ENCODE measurements around the gene KHDC4. TPM values are rescaled to one million over a fixed set of nuclear protein-coding genes. Genes with fewer than 3 reads are reported as not detected.

Gene KHDC4
- total RNA-seq, 2 experiments from 2014 or later = 56.6 to 60.8 TPM

DNA sequence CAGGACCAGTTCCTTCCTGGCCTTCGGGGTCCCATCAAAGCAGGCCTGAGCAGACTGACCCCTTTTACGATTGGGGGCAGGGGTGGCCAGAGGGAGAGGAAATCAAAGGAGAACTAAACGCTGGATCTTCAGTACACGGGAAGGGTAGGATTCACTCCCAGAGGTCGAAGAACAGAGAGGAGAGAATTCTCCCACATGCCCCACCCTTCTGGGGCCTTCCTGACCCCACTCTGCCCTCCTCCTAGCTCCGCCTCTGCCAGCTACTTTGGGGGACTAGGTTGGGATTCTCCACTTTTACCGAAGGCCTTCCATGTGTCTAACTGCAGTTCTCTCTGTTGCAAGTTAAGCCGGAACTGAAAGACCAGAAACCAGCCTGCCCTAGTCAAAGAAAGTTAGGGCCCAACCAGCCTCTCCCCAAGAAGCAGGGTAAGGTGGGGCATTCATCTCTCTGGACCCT is 44.8 kb upstream of the KHDC4 start:
- Mint-ChIP-seq H3K4me3 (peak overlapping the region; percentile 97), H3K27ac (peak overlapping the region; percentile 86), H3K36me3 (ENCODE audit: low read depth) (peaks cover 44% of the 10 kb centered on the region), H3K4me1 (ENCODE audit: low read depth) (peaks cover 75% of the 10 kb centered on the region), H3K27me3 (no peaks in the 10 kb centered on the region), H3K9me3 (no peaks in the 10 kb centered on the region)
- Histone ChIP-seq H3K4me3 (ENCODE audit: low read length) (peak overlapping the region; percentile 93), H3K27me3 (ENCODE audit: control insufficient read depth in 1 of 2, insufficient read depth in 2 of 2, low read length in 2 of 2) (no peaks in the 10 kb centered on the region), H3K36me3 (ENCODE audit: insufficient read depth, low read length) (peaks cover under 1% of the 10 kb centered on the region), H3K9me3 (ENCODE audit: control insufficient read depth in 1 of 2, insufficient read depth in 1 of 2, low read length in 2 of 2) (no peaks in the 10 kb centered on the region), H3K27ac (ENCODE audit: low read depth in 1 of 2, low read length in 2 of 2) (peak overlapping the region; percentile 66 to 89), H3K4me1 (ENCODE audit: insufficient read depth, low read length) (peaks cover 78% of the 10 kb centered on the region)
- TF ChIP-seq, protein P1, sequence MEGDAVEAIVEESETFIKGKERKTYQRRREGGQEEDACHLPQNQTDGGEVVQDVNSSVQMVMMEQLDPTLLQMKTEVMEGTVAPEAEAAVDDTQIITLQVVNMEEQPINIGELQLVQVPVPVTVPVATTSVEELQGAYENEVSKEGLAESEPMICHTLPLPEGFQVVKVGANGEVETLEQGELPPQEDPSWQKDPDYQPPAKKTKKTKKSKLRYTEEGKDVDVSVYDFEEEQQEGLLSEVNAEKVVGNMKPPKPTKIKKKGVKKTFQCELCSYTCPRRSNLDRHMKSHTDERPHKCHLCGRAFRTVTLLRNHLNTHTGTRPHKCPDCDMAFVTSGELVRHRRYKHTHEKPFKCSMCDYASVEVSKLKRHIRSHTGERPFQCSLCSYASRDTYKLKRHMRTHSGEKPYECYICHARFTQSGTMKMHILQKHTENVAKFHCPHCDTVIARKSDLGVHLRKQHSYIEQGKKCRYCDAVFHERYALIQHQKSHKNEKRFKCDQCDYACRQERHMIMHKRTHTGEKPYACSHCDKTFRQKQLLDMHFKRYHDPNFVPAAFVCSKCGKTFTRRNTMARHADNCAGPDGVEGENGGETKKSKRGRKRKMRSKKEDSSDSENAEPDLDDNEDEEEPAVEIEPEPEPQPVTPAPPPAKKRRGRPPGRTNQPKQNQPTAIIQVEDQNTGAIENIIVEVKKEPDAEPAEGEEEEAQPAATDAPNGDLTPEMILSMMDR (IDR thresholded peaks at IDR 0.05) = peak; percentile 5
- intact Hi-C loops (cut with DNase I, micrococcal nuclease) = loop anchor here (1.0 to 5.0 kb wide), 2 partner anchors 10 to 122 kb away; partner anchors contain the start of genes GON4L (in 1 of the 2) and SYT11 (in 1 of the 2)
- DNase-seq (peak in 2 of 14 experiments; percentile 23 to 44), ATAC-seq (ENCODE audit: poor library complexity) (no peak)
- ChIA-PET POLR2A (interaction anchor here (0.6 to 10.1 kb wide), 11 partner anchors 11 to 1033 kb away, joined by 3 to 96 read pairs (median 11); partner anchors contain the start of genes KHDC4, PMF1, PRCC and RXFP4), CTCF (interaction anchor here (0.8 to 2.0 kb wide), 11 partner anchors 8 to 118 kb away, joined by 3 to 10 read pairs (median 3); partner anchors contain the start of gene KHDC4)

DNA sequence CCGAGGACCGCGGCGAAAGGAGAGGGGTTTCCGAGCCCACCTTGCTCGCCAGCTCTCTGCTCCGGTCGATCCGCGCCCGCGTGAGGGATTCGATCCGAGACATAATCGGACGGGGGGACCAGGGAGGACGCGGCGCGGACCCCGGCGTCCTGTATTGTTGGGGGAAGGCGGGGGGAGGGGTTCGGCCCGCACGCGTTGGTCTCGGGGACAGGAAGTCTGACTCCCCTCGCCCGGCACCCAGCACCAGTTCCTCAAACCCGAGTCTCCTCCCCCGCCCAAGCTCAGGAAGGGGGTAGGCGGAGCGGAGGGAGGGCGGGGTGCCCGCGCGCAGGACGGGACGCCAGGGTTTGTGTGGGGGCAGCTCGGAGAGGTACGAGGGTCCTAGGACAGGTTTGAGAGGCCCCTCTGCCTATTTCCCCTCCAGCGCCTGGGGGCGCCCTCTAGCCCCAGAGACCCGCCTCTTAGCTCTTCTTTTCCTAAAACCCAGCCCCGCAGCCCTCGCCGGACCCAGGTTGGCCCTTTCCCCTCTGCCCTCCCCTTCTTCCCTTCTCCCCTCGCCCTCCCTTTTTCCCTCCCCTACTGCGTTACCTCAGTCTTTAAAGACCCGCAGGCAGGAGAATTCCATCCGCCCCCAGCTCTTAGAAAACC is 44.2 kb upstream of the KHDC4 start, which contains the start of gene ARHGEF2:
ARHGEF2 (minus strand) TSS at position 223 of the 648 bp plus-strand sequence; CDS start at position 103, 120 bp downstream.
- Mint-ChIP-seq H3K4me3 (peak within 1 kb of the TSS; percentile 97), H3K27ac (peak within 1 kb of the TSS; percentile 86), H3K36me3 (ENCODE audit: low read depth) (peaks cover 46% of the 10 kb centered on the region), H3K4me1 (ENCODE audit: low read depth) (peaks cover 75% of the 10 kb centered on the region), H3K9me3 (no peaks in the 10 kb centered on the region), H3K27me3 (no peaks in the 10 kb centered on the region)
- TF ChIP-seq, protein P1 (IDR thresholded peaks at IDR 0.05) = peak; percentile 21
- Histone ChIP-seq H3K4me3 (ENCODE audit: low read length) (peak within 1 kb of the TSS; percentile 93), H3K9me3 (ENCODE audit: control insufficient read depth in 1 of 2, insufficient read depth in 1 of 2, low read length in 2 of 2) (no peaks in the 10 kb centered on the region), H3K36me3 (ENCODE audit: insufficient read depth, low read length) (peaks cover 5% of the 10 kb centered on the region), H3K27ac (ENCODE audit: low read depth in 1 of 2, low read length in 2 of 2) (peak within 1 kb of the TSS; percentile 66 to 89), H3K27me3 (ENCODE audit: control insufficient read depth in 1 of 2, insufficient read depth in 2 of 2, low read length in 2 of 2) (no peaks in the 10 kb centered on the region), H3K4me1 (ENCODE audit: insufficient read depth, low read length) (peaks cover 78% of the 10 kb centered on the region)
- intact Hi-C loops (cut with DNase I, micrococcal nuclease) = loop anchor here (1.0 to 5.0 kb wide), 2 partner anchors 11 to 121 kb away; partner anchors contain the start of genes GON4L (in 1 of the 2) and SYT11 (in 1 of the 2)
- ATAC-seq (ENCODE audit: poor library complexity) = peak; percentile 59
- peak; percentile 42 to 86 (median 75) for DNase-seq
- CTCF ChIA-PET = interaction anchor here (0.8 to 3.5 kb wide), 12 partner anchors 8 to 118 kb away, joined by 3 to 13 read pairs (median 4); partner anchors contain the start of gene KHDC4
- POLR2A ChIA-PET = interaction anchor here (0.6 to 10.1 kb wide), 11 partner anchors 11 to 1032 kb away, joined by 3 to 96 read pairs (median 11); partner anchors contain the start of genes KHDC4, PMF1, PRCC and RXFP4

DNA sequence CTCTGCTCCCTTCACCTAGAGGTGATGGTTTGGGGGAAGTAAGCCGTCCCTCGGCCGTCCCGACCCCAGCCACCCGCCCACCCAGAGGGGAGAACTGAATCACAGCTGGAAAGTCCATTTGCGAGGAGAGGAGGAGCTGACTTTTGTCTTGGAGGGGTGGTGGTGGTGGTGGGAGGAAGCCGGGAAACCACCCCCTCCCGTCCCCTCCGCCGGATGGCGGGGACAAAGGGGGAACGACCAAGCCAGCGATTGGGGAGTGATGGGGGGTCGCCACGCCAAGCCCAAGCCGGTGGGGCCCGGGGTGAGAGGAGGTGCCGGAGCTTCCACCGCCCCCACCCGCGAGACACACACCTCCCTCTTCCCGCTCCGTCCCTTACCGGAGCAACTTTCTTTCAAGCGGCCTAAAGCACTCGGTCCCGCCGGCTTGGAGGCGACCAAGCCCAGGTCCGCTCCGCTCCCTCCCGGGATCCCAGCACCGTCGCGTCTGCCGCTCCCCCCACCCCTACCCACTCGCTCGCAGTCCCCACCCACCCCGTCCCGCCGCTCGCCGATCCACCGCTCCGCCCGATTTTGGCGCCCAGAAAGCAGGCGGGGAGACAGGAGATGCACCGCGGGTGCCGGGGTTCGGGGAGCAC is 43.6 kb upstream of the KHDC4 start:
- Histone ChIP-seq H3K4me3 (ENCODE audit: low read length) (peak overlapping the region; percentile 93), H3K9me3 (ENCODE audit: control insufficient read depth in 1 of 2, insufficient read depth in 1 of 2, low read length in 2 of 2) (no peaks in the 10 kb centered on the region), H3K36me3 (ENCODE audit: insufficient read depth, low read length) (peaks cover 5% of the 10 kb centered on the region), H3K4me1 (ENCODE audit: insufficient read depth, low read length) (peaks cover 78% of the 10 kb centered on the region), H3K27me3 (ENCODE audit: control insufficient read depth in 1 of 2, insufficient read depth in 2 of 2, low read length in 2 of 2) (no peaks in the 10 kb centered on the region), H3K27ac (ENCODE audit: low read depth in 1 of 2, low read length in 2 of 2) (peak overlapping the region; percentile 66 to 89)
- CTCF ChIA-PET = interaction anchor here (1.1 to 3.5 kb wide), 11 partner anchors 10 to 119 kb away, joined by 3 to 13 read pairs (median 4); partner anchors contain the start of gene KHDC4
- TF ChIP-seq, protein P1 (IDR thresholded peaks at IDR 0.05) = no peak
- Mint-ChIP-seq H3K27me3 (no peaks in the 10 kb centered on the region), H3K9me3 (no peaks in the 10 kb centered on the region), H3K27ac (peak overlapping the region; percentile 86), H3K36me3 (ENCODE audit: low read depth) (peaks cover 53% of the 10 kb centered on the region), H3K4me1 (ENCODE audit: low read depth) (peaks cover 76% of the 10 kb centered on the region), H3K4me3 (peak overlapping the region; percentile 97)
- ATAC-seq (ENCODE audit: poor library complexity) = peak; percentile 32
- POLR2A ChIA-PET = interaction anchor here (1.2 to 10.1 kb wide), 14 partner anchors 10 to 789 kb away, joined by 3 to 96 read pairs (median 10); partner anchors contain the start of genes GON4L, KHDC4, PMF1 and PRCC
- peak in 6 of 14 experiments; percentile 23 to 72 (median 46) for DNase-seq
- intact Hi-C loops (cut with DNase I, micrococcal nuclease) = loop anchor here (1.0 to 5.0 kb wide), 3 partner anchors 11 to 121 kb away; partner anchors contain the start of genes GON4L (in 1 of the 2), KHDC4 (in 1 of the 2) and SYT11 (in 1 of the 2)
